H1 (cell line): Measurements from ENCODE around the gene GLB1L2. TPM values are rescaled to one million over a fixed set of nuclear protein-coding genes. Genes with fewer than 3 reads are reported as not detected.

Source experiments
- ASH2L ChIP-seq: fragments of 200-600, 300-600 bp; sonication (generic); IDR thresholded peaks from one replicate; pipeline ENCODE4 v1.7.1; 2017; ENCODE audit warnings: low read length
- BRCA1 ChIP-seq: IDR thresholded peaks from 2 replicates; pipeline ENCODE4 v1.6.1; 2012; ENCODE audit warnings: low read depth, low read length, improper control_type of control experiment
- CBX8 ChIP-seq: fragments of 300-800, 300-1000 bp; sonication (generic); IDR thresholded peaks from 2 replicates; pipeline ENCODE4 v1.7.1; 2016; ENCODE audit warnings: low read depth, low read length, borderline replicate concordance
- CREB1 ChIP-seq: IDR thresholded peaks from 2 replicates; pipeline ENCODE4 v1.6.1; 2012; ENCODE audit warnings: inconsistent platforms
- CTBP2 ChIP-seq: IDR thresholded peaks from 2 replicates; pipeline ENCODE4 v1.7.0; 2011; ENCODE audit warnings: borderline replicate concordance, mild to moderate bottlenecking, moderate library complexity, mixed read lengths, low read length; ENCODE audit not compliant: insufficient read depth, insufficient read length
- E2F6 ChIP-seq: IDR thresholded peaks from 2 replicates; pipeline ENCODE4 v1.6.1; 2012; ENCODE audit warnings: inconsistent platforms
- EP300 ChIP-seq, 2 experiments: IDR thresholded peaks; 1 replicate in 1 of 2; 2 replicates in 1 of 2; pipeline ENCODE4 v1.6.1; 2011 to 2012; ENCODE audit warnings: low read depth in 2 of 2, low read length in 2 of 2, mild to moderate bottlenecking in 2 of 2, borderline replicate concordance in 1 of 2, inconsistent platforms in 1 of 2, moderate library complexity in 1 of 2
- HDAC2 ChIP-seq, 2 experiments: fragments of 300-600 bp in 1 of 2; sonication (generic) in 1 of 2; IDR thresholded peaks; 2 replicates each; pipeline ENCODE4 v1.6.1; 2011 to 2012; ENCODE audit warnings: low read depth in 2 of 2, low read length in 2 of 2, mild to moderate bottlenecking in 2 of 2, moderate library complexity in 2 of 2, borderline replicate concordance in 1 of 2, inconsistent platforms in 1 of 2
- HDAC6 ChIP-seq: IDR thresholded peaks from one replicate; pipeline ENCODE4 v1.7.1; 2012; ENCODE audit warnings: low read depth, mild to moderate bottlenecking, inconsistent platforms, low read length, moderate library complexity
- JUN ChIP-seq: IDR thresholded peaks from 2 replicates; pipeline ENCODE4 v1.6.1; 2011; ENCODE audit warnings: low read depth, mild to moderate bottlenecking, improper control_type of control experiment, low read length
- JUND ChIP-seq: IDR thresholded peaks from 2 replicates; pipeline ENCODE4 v1.6.1; 2011; ENCODE audit warnings: mild to moderate bottlenecking, improper control_type of control experiment, low read length
- KDM1A ChIP-seq: fragments of 200-600, 300-600 bp; sonication (generic); IDR thresholded peaks from 2 replicates; pipeline ENCODE4 v1.7.1; 2016; ENCODE audit warnings: mild to moderate bottlenecking, low read length, borderline replicate concordance
- MAFK ChIP-seq: IDR thresholded peaks from 2 replicates; pipeline ENCODE4 v1.6.1; 2012; ENCODE audit warnings: low read depth, mild to moderate bottlenecking, improper control_type of control experiment, low read length
- MAX ChIP-seq: IDR thresholded peaks from 2 replicates; pipeline ENCODE4 v1.6.1; 2012; ENCODE audit warnings: inconsistent platforms
- POLR2A ChIP-seq, 2 experiments: IDR thresholded peaks; 1 replicate in 1 of 2; 2 replicates in 1 of 2; pipeline ENCODE4 v1.6.1; 2011; ENCODE audit warnings: low read depth in 2 of 2, low read length in 2 of 2, mild to moderate bottlenecking in 2 of 2; ENCODE audit errors: control extremely low read depth in 1 of 2
- POU5F1 ChIP-seq: IDR thresholded peaks from 2 replicates; pipeline ENCODE4 v1.6.1; 2011; ENCODE audit warnings: low read depth, mild to moderate bottlenecking, low read length, moderate library complexity
- RFX5 ChIP-seq: IDR thresholded peaks from 2 replicates; pipeline ENCODE4 v1.6.1; 2011; ENCODE audit warnings: low read depth, low read length, improper control_type of control experiment, borderline replicate concordance
- RXRA ChIP-seq: IDR thresholded peaks from 2 replicates; pipeline ENCODE4 v1.6.1; 2011; ENCODE audit warnings: low read depth, mild to moderate bottlenecking, low read length, moderate library complexity; ENCODE audit not compliant: insufficient read depth
- SIN3A ChIP-seq, 2 experiments: IDR thresholded peaks in 1 of 2; conservative IDR thresholded peaks in 1 of 2; 2 replicates each; pipeline ENCODE4 v1.6.1; 2011 to 2012; ENCODE audit warnings: low read length in 2 of 2, improper control_type of control experiment in 1 of 2, low read depth in 1 of 2, mild to moderate bottlenecking in 1 of 2
- SIRT6 ChIP-seq: IDR thresholded peaks from one replicate; pipeline ENCODE4 v1.7.1; 2012; ENCODE audit warnings: low read length, inconsistent platforms
- SIX5 ChIP-seq: IDR thresholded peaks from 2 replicates; pipeline ENCODE4 v1.6.1; 2011; ENCODE audit warnings: mild to moderate bottlenecking, low read depth, low read length
- SUZ12 ChIP-seq: fragments of 200-600 bp; sonication (generic); IDR thresholded peaks from 2 replicates; pipeline ENCODE4 v1.6.1; 2012; ENCODE audit warnings: mild to moderate bottlenecking, inconsistent platforms, low read length, moderate library complexity, mixed read lengths
- TBP ChIP-seq: IDR thresholded peaks from 2 replicates; pipeline ENCODE4 v1.6.1; 2011; ENCODE audit warnings: low read depth, low read length, improper control_type of control experiment
- YY1 ChIP-seq: IDR thresholded peaks from 2 replicates; pipeline ENCODE4 v1.6.1; 2011; ENCODE audit warnings: low read depth, mild to moderate bottlenecking, low read length
- polyA plus RNA-seq, 7 experiments: library from polyadenylated mRNA; depleted of rRNA in 3 of 7; stranded (reverse) in 5 of 7; unstranded in 2 of 7; fragments of >200 nt in 5 of 7; fragments of 200-250 nt in 2 of 7; gene quantifications; 1 replicate in 5 of 7; 2 replicates in 1 of 7; 4 replicates in 1 of 7; pipeline versions ENCODE4 v1.2.1 to v1.2.3, GENCODE V29; 2011 to 2013; ENCODE audit warnings: missing spikeins in 2 of 7, mixed read lengths in 2 of 7
- total RNA-seq: library from RNA; stranded (reverse); fragmentation: NEBNext Ultra II Directional; extraction: Animal tissue kit (Norgen Biotek cat#: 25700); gene quantifications from 2 replicates; pipeline ENCODE4 v1.2.1, GENCODE V29; 2021

The GLB1L2 gene
- total and polyA plus RNA-seq, 2 of the 8 experiments (the other 6 are each of a cell fraction or from before 2014, with no cell fraction given): 4.4 to 7.9 TPM

- TF ChIP-seq HDAC2 (IDR thresholded peaks at IDR 0.05; ENCODE audit: borderline replicate concordance in 1 of 2, low read depth in 2 of 2, low read length in 2 of 2): 0 out of 4 replicates have a peak, but pooled peaks of 1 of the 2 experiments have one; percentile 69
- TF ChIP-seq CREB1: no peak
- TF ChIP-seq ASH2L: no peak
- TF ChIP-seq YY1: no peak
- no peak for TF ChIP-seq HDAC6
- 0 out of 4 replicates have a peak, but pooled peaks of 1 of the 2 experiments have one; percentile 28 for TF ChIP-seq SIN3A (conservative IDR thresholded peaks at IDR 0.05 in 1 of 2, IDR thresholded peaks at IDR 0.05 in 1 of 2; ENCODE audit: low read depth in 1 of 2, low read length in 2 of 2)
- TF ChIP-seq JUN: no peak
- no peak for TF ChIP-seq RFX5
- TF ChIP-seq SIRT6: no peak
- no peak for TF ChIP-seq MAFK
- TF ChIP-seq E2F6: peak; percentile 91
- peak; percentile 99 for TF ChIP-seq MAX
- no peak for TF ChIP-seq SUZ12
- no peak for TF ChIP-seq EP300 (IDR thresholded peaks at IDR 0.05; ENCODE audit: borderline replicate concordance in 1 of 2, low read depth in 2 of 2, low read length in 2 of 2)
- TF ChIP-seq POLR2A (IDR thresholded peaks at IDR 0.05; ENCODE audit: control extremely low read depth in 1 of 2, low read depth in 2 of 2, low read length in 2 of 2): no peak
- no peak for TF ChIP-seq SIX5
- TF ChIP-seq RXRA: no peak
- TF ChIP-seq KDM1A: no peak
- TF ChIP-seq POU5F1: no peak
- no peak for TF ChIP-seq BRCA1
- TF ChIP-seq CTBP2: no peak
- TF ChIP-seq JUND: peak; percentile 51; the same call in 1 of the 2 replicates
- TF ChIP-seq CBX8: no peak
- peak; percentile 32; the same call in 1 of the 2 replicates for TF ChIP-seq TBP
Observed at GRCh38 chr11:134360050-134360835, 28.5 kb downstream of the GLB1L2 start (continued).
